Activated CD4-positive, CD25-positive, alpha-beta regulatory T cell treated with anti-CD3 and anti-CD28 coated beads, Interleukin-2, amount 50 U/mL, for 16 hours (primary cell): ENCODE measurements around the gene SLFNL1.

Experiments used
- DNase-seq: peaks from one replicate; pipeline ENCODE4 v3.0.0-alpha.2; 2020; ENCODE audit warnings: low read depth, low spot score

The SLFNL1 gene

GRCh38 chr1:40986956-40987355 is 34.6 kb downstream of the SLFNL1 start:
- DNase-seq = no peak

GRCh38 chr1:40986328-40986783 is 35.2 kb downstream of the SLFNL1 start:
- DNase-seq = no peak

GRCh38 chr1:40985875-40986274 is 35.6 kb downstream of the SLFNL1 start:
- no peak for DNase-seq

GRCh38 chr1:40985161-40985560 is 36.4 kb downstream of the SLFNL1 start:
- DNase-seq = no peak

GRCh38 chr1:40984531-40984930 is 37.0 kb downstream of the SLFNL1 start:
- no peak for DNase-seq

- no peak for DNase-seq
Observed at GRCh38 chr1:40984066-40984465, 37.5 kb downstream of the SLFNL1 start.

GRCh38 chr1:40983286-40983685 is 38.2 kb downstream of the SLFNL1 start:
- no peak for DNase-seq

GRCh38 chr1:40982721-40983120 is 38.8 kb downstream of the SLFNL1 start:
- no peak for DNase-seq

- DNase-seq = no peak
Observed at GRCh38 chr1:40981691-40982448, 39.7 kb downstream of the SLFNL1 start.

GRCh38 chr1:40980453-40981121 is 40.9 kb downstream of the SLFNL1 start:
- DNase-seq = peak; percentile 17

- DNase-seq = no peak
Observed at GRCh38 chr1:40980068-40980452, 41.5 kb downstream of the SLFNL1 start.

- DNase-seq = peak; percentile 88
Observed at GRCh38 chr1:40979241-40980067, 42.1 kb downstream of the SLFNL1 start, which contains the start of gene CTPS1. Gene CTPS1 (plus strand): TSS chr1:40979696. CDS start chr1:40983291, 3,595 bp downstream.

GRCh38 chr1:40978886-40979240 is 42.7 kb downstream of the SLFNL1 start:
- no peak for DNase-seq

- DNase-seq = no peak
Observed at GRCh38 chr1:40977716-40978115, 43.8 kb downstream of the SLFNL1 start.

- DNase-seq = no peak
Observed at GRCh38 chr1:40976952-40977690, 44.4 kb downstream of the SLFNL1 start.

GRCh38 chr1:40974945-40975344 is 46.6 kb downstream of the SLFNL1 start:
- no peak for DNase-seq

GRCh38 chr1:40973912-40974311 is 47.6 kb downstream of the SLFNL1 start:
- DNase-seq = no peak

- DNase-seq = no peak
Observed at GRCh38 chr1:40971966-40972365, 49.6 kb downstream of the SLFNL1 start.

- DNase-seq = no peak
Observed at GRCh38 chr1:40969445-40969844, 52.1 kb downstream of the SLFNL1 start.

GRCh38 chr1:40966417-40966816 is 55.1 kb downstream of the SLFNL1 start:
- no peak for DNase-seq
